ENCODE data around the gene MPG. TPM values are rescaled to one million over a fixed set of nuclear protein-coding genes. Genes with fewer than 3 reads are reported as not detected.

The MPG gene
- polyA plus RNA-seq, 4 donors: 20.7 to 35.2 (median 23.2) TPM

GRCh38 chr16:47234-47633 lies 30.8 kb upstream of the MPG start:
- DNase-seq (ENCODE audit: low read depth in 4 of 4, low spot score in 3 of 4): no peak

- DNase-seq (ENCODE audit: low read depth in 4 of 4, low spot score in 3 of 4): no peak
These were observed 27.0 kb upstream of the MPG start for GRCh38 chr16:50769-51591.

GRCh38 chr16:53346-54236 lies 24.4 kb upstream of the MPG start, which contains the start of the genes POLR3K and SNRNP25:
Gene POLR3K (minus strand): TSS chr16:53608. CDS start chr16:53586, 22 bp downstream.
Gene SNRNP25 (plus strand): TSS chr16:53828. CDS start chr16:54017, 189 bp downstream.
- DNase-seq (ENCODE audit: low read depth in 4 of 4, low spot score in 3 of 4): peak; percentile 90 to 93 (median 92)

GRCh38 chr16:54237-54581 lies 23.8 kb upstream of the MPG start:
- DNase-seq (ENCODE audit: low read depth in 4 of 4, low spot score in 3 of 4): no peak

GRCh38 chr16:55571-56136 lies 22.4 kb upstream of the MPG start:
- DNase-seq (ENCODE audit: low read depth in 4 of 4, low spot score in 3 of 4): no peak

- DNase-seq (ENCODE audit: low read depth in 4 of 4, low spot score in 3 of 4): no peak
These were observed 21.6 kb upstream of the MPG start for GRCh38 chr16:56231-56927.

GRCh38 chr16:57711-58110 lies 20.3 kb upstream of the MPG start:
- DNase-seq (ENCODE audit: low read depth in 4 of 4, low spot score in 3 of 4): no peak

GRCh38 chr16:58491-59439 lies 19.3 kb upstream of the MPG start:
- no peak for DNase-seq (ENCODE audit: low read depth in 4 of 4, low spot score in 3 of 4)

GRCh38 chr16:59440-60059 lies 18.5 kb upstream of the MPG start:
- DNase-seq (ENCODE audit: low read depth in 4 of 4, low spot score in 3 of 4): no peak

- no peak for DNase-seq (ENCODE audit: low read depth in 4 of 4, low spot score in 3 of 4)
These were observed 17.9 kb upstream of the MPG start for GRCh38 chr16:60166-60565.

GRCh38 chr16:60929-61878 lies 16.8 kb upstream of the MPG start:
- no peak for DNase-seq (ENCODE audit: low read depth in 4 of 4, low spot score in 3 of 4)

- DNase-seq (ENCODE audit: low read depth in 4 of 4, low spot score in 3 of 4): no peak
These were observed 16.1 kb upstream of the MPG start for GRCh38 chr16:61879-62281.

- DNase-seq (ENCODE audit: low read depth in 4 of 4, low spot score in 3 of 4): no peak
These were observed 15.6 kb upstream of the MPG start for GRCh38 chr16:62283-62967.

- no peak for DNase-seq (ENCODE audit: low read depth in 4 of 4, low spot score in 3 of 4)
These were observed 15.0 kb upstream of the MPG start for GRCh38 chr16:62968-63391.

GRCh38 chr16:63466-63865 lies 14.6 kb upstream of the MPG start:
- no peak for DNase-seq (ENCODE audit: low read depth in 4 of 4, low spot score in 3 of 4)

GRCh38 chr16:63998-64913 lies 13.8 kb upstream of the MPG start:
- DNase-seq (ENCODE audit: low read depth in 4 of 4, low spot score in 3 of 4): no peak

Measured in right renal pelvis (tissue), 4 donors.